K562 (cell line): ENCODE data around the gene ECI2. TPM values are rescaled to one million over a fixed set of nuclear protein-coding genes. Genes with fewer than 3 reads are reported as not detected.
A peak's percentile ranks its signal among the peaks of the same experiment; 100 is the strongest.

Source experiments
- ARID2 ChIP-seq: fragments of 450-650 bp; IDR thresholded peaks from 2 replicates; pipeline ENCODE4 v1.6.1; 2017; ENCODE audit warnings: antibody characterized with exemption, mild to moderate bottlenecking
- ASH1L ChIP-seq: fragments of 450-650 bp; IDR thresholded peaks from 2 replicates; pipeline ENCODE4 v1.6.1; 2018; ENCODE audit warnings: borderline replicate concordance, mild to moderate bottlenecking, low read depth; ENCODE audit not compliant: partially characterized antibody
- CBX3 ChIP-seq, 2 experiments: IDR thresholded peaks; 1 replicate in 1 of 2; 2 replicates in 1 of 2; pipeline ENCODE4 v1.6.1; 2012; ENCODE audit warnings: inconsistent platforms in 2 of 2, low read length in 2 of 2, borderline replicate concordance in 1 of 2, control low read depth in 1 of 2
- EP400 ChIP-seq: fragments of 450-650 bp; IDR thresholded peaks from 2 replicates; pipeline ENCODE4 v1.6.1; 2017; ENCODE audit warnings: antibody characterized with exemption, mild to moderate bottlenecking, moderate library complexity
- HDGF ChIP-seq: fragments of 450-650 bp; IDR thresholded peaks from 2 replicates; pipeline ENCODE4 v1.6.1; 2016
- HNRNPLL ChIP-seq: fragments of 200-400 bp; formaldehyde crosslinking; IDR thresholded peaks from 2 replicates; pipeline ENCODE4 v1.6.1; 2017; ENCODE audit warnings: low read length, low read depth, mild to moderate bottlenecking; ENCODE audit not compliant: poor library complexity, severe bottlenecking
- PTBP1 ChIP-seq: fragments of 200-400 bp; formaldehyde crosslinking; IDR thresholded peaks from 2 replicates; pipeline ENCODE4 v1.6.1; 2017; ENCODE audit warnings: low read depth, low read length
- RBM22 ChIP-seq: fragments of 200-400 bp; formaldehyde crosslinking; IDR thresholded peaks from 2 replicates; pipeline ENCODE4 v1.6.1; 2018; ENCODE audit warnings: low read length, low read depth; ENCODE audit not compliant: poor library complexity, severe bottlenecking
- SAFB2 ChIP-seq: fragments of 200-400 bp; formaldehyde crosslinking; IDR thresholded peaks from 2 replicates; pipeline ENCODE4 v1.6.1; 2018; ENCODE audit warnings: borderline replicate concordance, low read length, low read depth, moderate library complexity; ENCODE audit not compliant: severe bottlenecking
- SLC30A9 ChIP-seq: fragments of 250-450 bp; sonication (Bioruptor Pico); IDR thresholded peaks from 2 replicates; pipeline ENCODE4 v1.8.0; 2022; ENCODE audit warnings: mild to moderate bottlenecking, moderate library complexity
- TRIM24 ChIP-seq, 2 experiments: fragments of 450-650 bp; IDR thresholded peaks; 2 replicates each; pipeline ENCODE4 v1.6.1; 2016
- ZNF282 ChIP-seq: sonication (generic); formaldehyde crosslinking; IDR thresholded peaks from 2 replicates; pipeline ENCODE4 v1.8.1; 2023; ENCODE audit warnings: missing genetic modification reagents
- polyA plus RNA-seq, 8 experiments: library from polyadenylated mRNA; depleted of rRNA in 4 of 8; stranded (reverse) in 5 of 8; unstranded in 3 of 8; fragments of >200 nt; fragmentation: Nextera tagmentation in 2 of 8; fragmentation: Illumina TruSeq in 1 of 8; extraction: Ambion mirVana in 2 of 8; extraction: Trizol in 1 of 8; gene quantifications; 2 replicates each; pipeline versions ENCODE4 v1.2.1 to v1.2.3, GENCODE V29; 2011 to 2014; ENCODE audit warnings: inconsistent platforms in 1 of 8, missing spikeins in 1 of 8
- total RNA-seq, 7 experiments: library from RNA; depleted of rRNA in 6 of 7; stranded (reverse); fragments of >200 nt in 6 of 7; fragmentation: Illumina TruSeq in 2 of 7; extraction: Trizol in 2 of 7; gene quantifications; 2 replicates each; pipeline versions ENCODE4 v1.2.1 to v1.2.3, GENCODE V29; 2011 to 2021; ENCODE audit warnings: low replicate concordance in 1 of 7
- TF ChIP-seq, protein P1 (sequence below): fragments of 200-600 bp; sonication (generic); IDR thresholded peaks from one replicate; pipeline ENCODE4 v1.6.1; 2012; ENCODE audit warnings: mild to moderate bottlenecking, low read depth, low read length, inconsistent platforms
- TF ChIP-seq, protein P2 (sequence below): sonication (generic); formaldehyde crosslinking; IDR thresholded peaks from 2 replicates; pipeline ENCODE4 v1.9.0; 2022; ENCODE audit warnings: mild to moderate bottlenecking, missing genetic modification reagents
- TF ChIP-seq, protein P3 (sequence below): fragments of 250-450 bp; sonication (Bioruptor Pico); IDR thresholded peaks from 2 replicates; pipeline ENCODE4 v1.6.1; 2021; ENCODE audit warnings: mild to moderate bottlenecking
- TF ChIP-seq, protein P4 (sequence below): IDR thresholded peaks from 2 replicates; pipeline ENCODE4 v1.6.1; 2014; ENCODE audit warnings: antibody characterized with exemption

The ECI2 gene
- total and polyA plus RNA-seq, 9 of the 15 experiments (the other 6 are each of a cell fraction or from before 2014, with no cell fraction given): 80.7 to 377 (median 142) TPM

DNA sequence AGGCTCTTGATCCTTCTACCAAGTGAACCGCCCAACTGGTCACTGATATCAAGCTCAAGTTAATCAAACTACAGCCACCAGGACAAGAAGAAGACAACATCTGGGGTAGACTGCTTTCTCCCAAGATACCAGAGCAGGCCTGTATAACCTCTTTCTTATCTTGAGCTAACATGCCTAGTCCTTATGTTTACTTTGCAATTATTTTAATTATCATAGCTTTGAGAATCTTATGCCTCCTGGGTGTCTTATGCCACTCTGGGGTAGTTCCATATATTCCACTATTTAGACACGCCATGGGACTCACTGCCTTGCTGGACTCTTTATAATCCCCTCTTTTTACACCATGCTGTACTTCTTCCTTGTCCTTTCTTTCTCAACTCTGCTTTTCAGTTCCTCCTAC lies 41.5 kb upstream of the ECI2 start (continued):
- TF ChIP-seq, protein P1, sequence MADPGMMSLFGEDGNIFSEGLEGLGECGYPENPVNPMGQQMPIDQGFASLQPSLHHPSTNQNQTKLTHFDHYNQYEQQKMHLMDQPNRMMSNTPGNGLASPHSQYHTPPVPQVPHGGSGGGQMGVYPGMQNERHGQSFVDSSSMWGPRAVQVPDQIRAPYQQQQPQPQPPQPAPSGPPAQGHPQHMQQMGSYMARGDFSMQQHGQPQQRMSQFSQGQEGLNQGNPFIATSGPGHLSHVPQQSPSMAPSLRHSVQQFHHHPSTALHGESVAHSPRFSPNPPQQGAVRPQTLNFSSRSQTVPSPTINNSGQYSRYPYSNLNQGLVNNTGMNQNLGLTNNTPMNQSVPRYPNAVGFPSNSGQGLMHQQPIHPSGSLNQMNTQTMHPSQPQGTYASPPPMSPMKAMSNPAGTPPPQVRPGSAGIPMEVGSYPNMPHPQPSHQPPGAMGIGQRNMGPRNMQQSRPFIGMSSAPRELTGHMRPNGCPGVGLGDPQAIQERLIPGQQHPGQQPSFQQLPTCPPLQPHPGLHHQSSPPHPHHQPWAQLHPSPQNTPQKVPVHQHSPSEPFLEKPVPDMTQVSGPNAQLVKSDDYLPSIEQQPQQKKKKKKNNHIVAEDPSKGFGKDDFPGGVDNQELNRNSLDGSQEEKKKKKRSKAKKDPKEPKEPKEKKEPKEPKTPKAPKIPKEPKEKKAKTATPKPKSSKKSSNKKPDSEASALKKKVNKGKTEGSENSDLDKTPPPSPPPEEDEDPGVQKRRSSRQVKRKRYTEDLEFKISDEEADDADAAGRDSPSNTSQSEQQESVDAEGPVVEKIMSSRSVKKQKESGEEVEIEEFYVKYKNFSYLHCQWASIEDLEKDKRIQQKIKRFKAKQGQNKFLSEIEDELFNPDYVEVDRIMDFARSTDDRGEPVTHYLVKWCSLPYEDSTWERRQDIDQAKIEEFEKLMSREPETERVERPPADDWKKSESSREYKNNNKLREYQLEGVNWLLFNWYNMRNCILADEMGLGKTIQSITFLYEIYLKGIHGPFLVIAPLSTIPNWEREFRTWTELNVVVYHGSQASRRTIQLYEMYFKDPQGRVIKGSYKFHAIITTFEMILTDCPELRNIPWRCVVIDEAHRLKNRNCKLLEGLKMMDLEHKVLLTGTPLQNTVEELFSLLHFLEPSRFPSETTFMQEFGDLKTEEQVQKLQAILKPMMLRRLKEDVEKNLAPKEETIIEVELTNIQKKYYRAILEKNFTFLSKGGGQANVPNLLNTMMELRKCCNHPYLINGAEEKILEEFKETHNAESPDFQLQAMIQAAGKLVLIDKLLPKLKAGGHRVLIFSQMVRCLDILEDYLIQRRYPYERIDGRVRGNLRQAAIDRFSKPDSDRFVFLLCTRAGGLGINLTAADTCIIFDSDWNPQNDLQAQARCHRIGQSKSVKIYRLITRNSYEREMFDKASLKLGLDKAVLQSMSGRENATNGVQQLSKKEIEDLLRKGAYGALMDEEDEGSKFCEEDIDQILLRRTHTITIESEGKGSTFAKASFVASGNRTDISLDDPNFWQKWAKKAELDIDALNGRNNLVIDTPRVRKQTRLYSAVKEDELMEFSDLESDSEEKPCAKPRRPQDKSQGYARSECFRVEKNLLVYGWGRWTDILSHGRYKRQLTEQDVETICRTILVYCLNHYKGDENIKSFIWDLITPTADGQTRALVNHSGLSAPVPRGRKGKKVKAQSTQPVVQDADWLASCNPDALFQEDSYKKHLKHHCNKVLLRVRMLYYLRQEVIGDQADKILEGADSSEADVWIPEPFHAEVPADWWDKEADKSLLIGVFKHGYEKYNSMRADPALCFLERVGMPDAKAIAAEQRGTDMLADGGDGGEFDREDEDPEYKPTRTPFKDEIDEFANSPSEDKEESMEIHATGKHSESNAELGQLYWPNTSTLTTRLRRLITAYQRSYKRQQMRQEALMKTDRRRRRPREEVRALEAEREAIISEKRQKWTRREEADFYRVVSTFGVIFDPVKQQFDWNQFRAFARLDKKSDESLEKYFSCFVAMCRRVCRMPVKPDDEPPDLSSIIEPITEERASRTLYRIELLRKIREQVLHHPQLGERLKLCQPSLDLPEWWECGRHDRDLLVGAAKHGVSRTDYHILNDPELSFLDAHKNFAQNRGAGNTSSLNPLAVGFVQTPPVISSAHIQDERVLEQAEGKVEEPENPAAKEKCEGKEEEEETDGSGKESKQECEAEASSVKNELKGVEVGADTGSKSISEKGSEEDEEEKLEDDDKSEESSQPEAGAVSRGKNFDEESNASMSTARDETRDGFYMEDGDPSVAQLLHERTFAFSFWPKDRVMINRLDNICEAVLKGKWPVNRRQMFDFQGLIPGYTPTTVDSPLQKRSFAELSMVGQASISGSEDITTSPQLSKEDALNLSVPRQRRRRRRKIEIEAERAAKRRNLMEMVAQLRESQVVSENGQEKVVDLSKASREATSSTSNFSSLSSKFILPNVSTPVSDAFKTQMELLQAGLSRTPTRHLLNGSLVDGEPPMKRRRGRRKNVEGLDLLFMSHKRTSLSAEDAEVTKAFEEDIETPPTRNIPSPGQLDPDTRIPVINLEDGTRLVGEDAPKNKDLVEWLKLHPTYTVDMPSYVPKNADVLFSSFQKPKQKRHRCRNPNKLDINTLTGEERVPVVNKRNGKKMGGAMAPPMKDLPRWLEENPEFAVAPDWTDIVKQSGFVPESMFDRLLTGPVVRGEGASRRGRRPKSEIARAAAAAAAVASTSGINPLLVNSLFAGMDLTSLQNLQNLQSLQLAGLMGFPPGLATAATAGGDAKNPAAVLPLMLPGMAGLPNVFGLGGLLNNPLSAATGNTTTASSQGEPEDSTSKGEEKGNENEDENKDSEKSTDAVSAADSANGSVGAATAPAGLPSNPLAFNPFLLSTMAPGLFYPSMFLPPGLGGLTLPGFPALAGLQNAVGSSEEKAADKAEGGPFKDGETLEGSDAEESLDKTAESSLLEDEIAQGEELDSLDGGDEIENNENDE: no peak
- TF ChIP-seq, protein P2, sequence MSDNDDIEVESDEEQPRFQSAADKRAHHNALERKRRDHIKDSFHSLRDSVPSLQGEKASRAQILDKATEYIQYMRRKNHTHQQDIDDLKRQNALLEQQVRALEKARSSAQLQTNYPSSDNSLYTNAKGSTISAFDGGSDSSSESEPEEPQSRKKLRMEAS (CRISPR knock-in tag): no peak
- TF ChIP-seq RBM22 (no peak), SAFB2 (no peak), ZNF282 (CRISPR knock-in tag) (no peak), HDGF (no peak), EP400 (no peak), HNRNPLL (no peak), SLC30A9 (CRISPR knock-in tag) (no peak), ASH1L (no peak), ARID2 (no peak), PTBP1 (no peak), TRIM24 (IDR thresholded peaks at IDR 0.05) (peak; percentile 90 to 96), CBX3 (IDR thresholded peaks at IDR 0.05; ENCODE audit: borderline replicate concordance in 1 of 2, low read length in 2 of 2) (no peak)
- TF ChIP-seq, protein P3, sequence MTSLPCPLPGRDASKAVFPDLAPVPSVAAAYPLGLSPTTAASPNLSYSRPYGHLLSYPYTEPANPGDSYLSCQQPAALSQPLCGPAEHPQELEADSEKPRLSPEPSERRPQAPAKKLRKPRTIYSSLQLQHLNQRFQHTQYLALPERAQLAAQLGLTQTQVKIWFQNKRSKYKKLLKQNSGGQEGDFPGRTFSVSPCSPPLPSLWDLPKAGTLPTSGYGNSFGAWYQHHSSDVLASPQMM (CRISPR knock-in tag): no peak
- TF ChIP-seq, protein P4, sequence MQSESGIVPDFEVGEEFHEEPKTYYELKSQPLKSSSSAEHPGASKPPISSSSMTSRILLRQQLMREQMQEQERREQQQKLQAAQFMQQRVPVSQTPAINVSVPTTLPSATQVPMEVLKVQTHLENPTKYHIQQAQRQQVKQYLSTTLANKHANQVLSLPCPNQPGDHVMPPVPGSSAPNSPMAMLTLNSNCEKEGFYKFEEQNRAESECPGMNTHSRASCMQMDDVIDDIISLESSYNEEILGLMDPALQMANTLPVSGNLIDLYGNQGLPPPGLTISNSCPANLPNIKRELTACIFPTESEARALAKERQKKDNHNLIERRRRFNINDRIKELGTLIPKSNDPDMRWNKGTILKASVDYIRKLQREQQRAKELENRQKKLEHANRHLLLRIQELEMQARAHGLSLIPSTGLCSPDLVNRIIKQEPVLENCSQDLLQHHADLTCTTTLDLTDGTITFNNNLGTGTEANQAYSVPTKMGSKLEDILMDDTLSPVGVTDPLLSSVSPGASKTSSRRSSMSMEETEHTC: no peak
